ENCODE data around the gene CFAP77. TPM values are rescaled to one million over a fixed set of nuclear protein-coding genes. Genes with fewer than 3 reads are reported as not detected.

The CFAP77 gene
- total and polyA plus RNA-seq, 2 of the 8 experiments (the other 6 are each of a cell fraction or from before 2014, with no cell fraction given), result 0.63 to 0.97 TPM

DNA sequence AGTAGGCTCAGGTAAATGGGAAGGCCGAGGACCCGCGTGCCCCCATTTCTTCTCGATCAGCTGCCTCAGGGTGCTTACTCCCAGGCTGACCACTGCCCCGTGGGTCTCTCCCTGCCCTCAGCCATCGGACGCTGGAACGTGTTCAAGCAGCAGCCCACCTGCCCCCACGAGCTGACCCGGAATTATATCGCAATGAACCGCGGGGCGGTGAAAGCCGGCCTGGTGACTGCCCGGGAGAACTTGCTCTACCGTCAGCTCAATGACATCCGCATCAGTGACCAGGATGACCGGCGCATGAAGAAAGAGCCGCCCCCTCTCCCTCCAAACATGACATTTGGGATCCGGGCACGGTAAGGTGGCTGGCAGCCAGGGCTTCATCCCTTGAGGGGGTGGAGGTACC lies 89.2 kb downstream of the CFAP77 start:
- Histone ChIP-seq H2BK12ac (ENCODE audit: low read depth, low read length) (no peak overlapping the region), H3K4me1 (replicated peaks in 1 of 4; ENCODE audit: control insufficient read depth in 3 of 4, insufficient read depth in 4 of 4, low read length in 3 of 4) (peaks cover 0 to 6% (median 2%) of the 10 kb centered on the region in 4 experiments; a peak in 5 of 7 replicates), H3K4me3 (ENCODE audit: extremely low read depth in 1 of 4, insufficient read depth in 2 of 4, low read depth in 3 of 4, low read length in 4 of 4) (no peak overlapping the region), H4K5ac (ENCODE audit: insufficient read length, low read depth, low read length) (no peak overlapping the region), H3K79me2 (ENCODE audit: control insufficient read depth in 1 of 2, insufficient read depth in 2 of 2, low read length in 2 of 2) (no peaks in the 10 kb centered on the region), H2BK5ac (ENCODE audit: low read depth, low read length) (no peak overlapping the region), H2BK120ac (replicated peaks; ENCODE audit: low read depth, low read length) (no peak overlapping the region), H3K79me1 (ENCODE audit: low read depth, low read length) (no peaks in the 10 kb centered on the region), H2BK15ac (ENCODE audit: low read length) (no peak overlapping the region), H3K27me3 (replicated peaks in 1 of 4; ENCODE audit: control insufficient read depth in 3 of 4, extremely low read depth in 1 of 4, insufficient read depth in 3 of 4, low read length in 3 of 4) (no peaks in the 10 kb centered on the region), H2AK5ac (ENCODE audit: low read depth, low read length) (no peak overlapping the region), H4K20me1 (replicated peaks in 1 of 2; ENCODE audit: control insufficient read depth in 1 of 2, insufficient read depth in 2 of 2, low read length in 2 of 2) (no peaks in the 10 kb centered on the region), H3K9ac (replicated peaks in 1 of 4; ENCODE audit: extremely low read depth in 1 of 4, low read depth in 3 of 4, low read length in 3 of 4) (no peak overlapping the region), H3K27ac (ENCODE audit: low read depth, low read length) (no peak overlapping the region), H3K9me3 (ENCODE audit: insufficient read depth in 2 of 2, low read depth in 1 of 2, low read length in 1 of 2) (0 out of 4 replicates have a peak, but pooled peaks cover 0 to 4% of the 10 kb centered on the region in 2 experiments), H3K56ac (replicated peaks; ENCODE audit: insufficient read length, low read depth, low read length) (no peak overlapping the region), H3K4ac (replicated peaks; ENCODE audit: insufficient read length, low read depth, low read length) (no peak overlapping the region), H3K14ac (ENCODE audit: insufficient read length) (no peak overlapping the region), H3K18ac (ENCODE audit: extremely low read depth, low read length) (no peak overlapping the region), H3K36me3 (ENCODE audit: control insufficient read depth in 2 of 4, insufficient read depth in 4 of 4, low read length in 3 of 4) (no peaks in the 10 kb centered on the region), H3K4me2 (ENCODE audit: insufficient read depth in 1 of 2, low read depth in 2 of 2, low read length in 2 of 2) (no peak overlapping the region), H3K23ac (ENCODE audit: insufficient read length) (no peak overlapping the region), H3K23me2 (ENCODE audit: low read depth, low read length) (no peaks in the 10 kb centered on the region), H4K91ac (replicated peaks; ENCODE audit: insufficient read length, low read length) (no peak overlapping the region), H2AFZ (ENCODE audit: low read length) (no peak overlapping the region), H4K8ac (ENCODE audit: extremely low read depth, insufficient read depth, low read length) (no peak overlapping the region), H2BK20ac (ENCODE audit: low read length) (no peak overlapping the region)
- WGBS, 2 experiments (ENCODE audit: extremely low coverage in 1 of 2, insufficient coverage in 1 of 2, insufficient read length in 1 of 2, insufficient replicate concordance in 2 of 2, low coverage in 1 of 2, low lambda C conversion rate in 2 of 2, missing lambda C conversion rate in 1 of 2), result 92% methylated on average over 20 of the region's 23 CpGs; no CpG with 5 or more reads in 1 of the 2 experiments
- FAIRE-seq (no peak), DNase-seq (ENCODE audit: low read depth in 1 of 2, low spot score in 2 of 2) (no peak)
- TF ChIP-seq BCL11A (IDR thresholded peaks at IDR 0.05; ENCODE audit: low read depth in 2 of 2, low read length in 2 of 2) (no peak), TEAD4 (IDR thresholded peaks at IDR 0.05; ENCODE audit: low read depth, low read length) (no peak), KDM4A (IDR thresholded peaks at IDR 0.05; ENCODE audit: low read depth, low read length, severe bottlenecking) (no peak), RAD21 (IDR thresholded peaks at IDR 0.05 in 1 of 2, conservative IDR thresholded peaks at IDR 0.05 in 1 of 2; ENCODE audit: low read depth in 2 of 2, low read length in 2 of 2) (no peak), SP4 (IDR thresholded peaks at IDR 0.05; ENCODE audit: low read length) (no peak), POLR2A (IDR thresholded peaks at IDR 0.05; ENCODE audit: control extremely low read depth in 1 of 2, low read depth in 2 of 2, low read length in 2 of 2) (no peak), EP300 (IDR thresholded peaks at IDR 0.05; ENCODE audit: borderline replicate concordance in 1 of 2, low read depth in 2 of 2, low read length in 2 of 2) (no peak), BACH1 (IDR thresholded peaks at IDR 0.05; ENCODE audit: low read length) (no peak), SIRT6 (IDR thresholded peaks at IDR 0.05; ENCODE audit: low read length) (no peak), JUN (IDR thresholded peaks at IDR 0.05; ENCODE audit: low read depth, low read length) (no peak), HDAC6 (IDR thresholded peaks at IDR 0.05; ENCODE audit: low read depth, low read length) (no peak)
- TF ChIP-seq, protein P1, sequence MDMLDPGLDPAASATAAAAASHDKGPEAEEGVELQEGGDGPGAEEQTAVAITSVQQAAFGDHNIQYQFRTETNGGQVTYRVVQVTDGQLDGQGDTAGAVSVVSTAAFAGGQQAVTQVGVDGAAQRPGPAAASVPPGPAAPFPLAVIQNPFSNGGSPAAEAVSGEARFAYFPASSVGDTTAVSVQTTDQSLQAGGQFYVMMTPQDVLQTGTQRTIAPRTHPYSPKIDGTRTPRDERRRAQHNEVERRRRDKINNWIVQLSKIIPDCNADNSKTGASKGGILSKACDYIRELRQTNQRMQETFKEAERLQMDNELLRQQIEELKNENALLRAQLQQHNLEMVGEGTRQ (IDR thresholded peaks at IDR 0.05; ENCODE audit: low read length), result no peak
- POLR2A ChIA-PET (ENCODE audit: partially characterized antibody), result no interaction called here
- CTCF ChIA-PET (ENCODE audit: partially characterized antibody), result interaction anchor here (0.6 to 4.3 kb wide), 10 partner anchors 8 to 380 kb away, joined by 3 to 23 read pairs (median 4); partner anchors contain the start of gene CFAP77

Measured in H1 (cell line).